ENCODE data around the gene FAM110D. TPM values are rescaled to one million over a fixed set of nuclear protein-coding genes. Genes with fewer than 3 reads are reported as not detected.

FAM110D gene
- total and polyA plus RNA-seq, 2 experiments from 2014 or later, result 0.24 to 0.39 TPM

GRCh38 chr1:26191739-26192138, 32.9 kb downstream of the FAM110D start:
- H3F3A ChIP-seq (replicated peaks; ENCODE audit: low read depth), result 0 out of 2 replicates have a peak, but pooled peaks cover 4% of the 10 kb centered on the region
- no peak for DNase-seq (ENCODE audit: low spot score)
- H3K4me1 Mint-ChIP-seq, result peaks cover 17% of the 10 kb centered on the region
- H3K9me2 ChIP-seq (ENCODE audit: insufficient read depth), result no peaks in the 10 kb centered on the region
- H3K4me3 ChIP-seq, result no peak overlapping the region
- peaks cover 5% of the 10 kb centered on the region; the same call in 1 of the 3 replicates for H3K36me3 Mint-ChIP-seq (ENCODE audit: low read depth)
- no peak overlapping the region for H3K4me3 Mint-ChIP-seq
- TF ChIP-seq POLR2AphosphoS5 (IDR thresholded peaks at IDR 0.05; ENCODE audit: low read depth) (no peak), ZNF114 (CRISPR knock-in tag; IDR thresholded peaks at IDR 0.05) (no peak), ETS1 (IDR thresholded peaks at IDR 0.05) (no peak), REST (IDR thresholded peaks at IDR 0.05; ENCODE audit: unreplicated experiment) (no peak), CTCF (conservative IDR thresholded peaks at IDR 0.05; ENCODE audit: low read depth in 2 of 2) (no peak), JUNB (IDR thresholded peaks at IDR 0.05; ENCODE audit: unreplicated experiment) (no peak), ZNF331 (CRISPR knock-in tag; IDR thresholded peaks at IDR 0.05; ENCODE audit: low read depth) (no peak), EZH2phosphoT487 (IDR thresholded peaks at IDR 0.05; ENCODE audit: unreplicated experiment) (no peak), ZNF462 (CRISPR knock-in tag; IDR thresholded peaks at IDR 0.05) (no peak)
- no peaks in the 10 kb centered on the region for H3K27me3 ChIP-seq (ENCODE audit: insufficient read depth)
- no peaks in the 10 kb centered on the region for H3K79me2 ChIP-seq (replicated peaks; ENCODE audit: insufficient read depth)
- H3K27ac ChIP-seq (ENCODE audit: low read depth), result no peak overlapping the region
- H3K27ac Mint-ChIP-seq, result no peak overlapping the region
- H3K27me3 Mint-ChIP-seq (ENCODE audit: insufficient read depth, low read depth, poor library complexity), result peaks cover 12% of the 10 kb centered on the region
- no peaks in the 10 kb centered on the region for H3K36me3 ChIP-seq (ENCODE audit: insufficient read depth)
- no peak overlapping the region for H2AFZ ChIP-seq
- no peaks in the 10 kb centered on the region for H3K4me1 ChIP-seq (ENCODE audit: insufficient read depth)
- H4K20me1 ChIP-seq (replicated peaks; ENCODE audit: insufficient read depth), result no peaks in the 10 kb centered on the region
- no peak overlapping the region for H3K4me2 ChIP-seq
- no peak for ATAC-seq
- no peaks in the 10 kb centered on the region; the same call in 2 of the 3 replicates for H3K9me3 Mint-ChIP-seq
